Measurements from ENCODE around the gene TUBGCP6. TPM values are rescaled to one million over a fixed set of nuclear protein-coding genes. Genes with fewer than 3 reads are reported as not detected.

TUBGCP6 gene
- polyA plus RNA-seq, 3 donors, result 3.7 to 72.8 (median 4.3) TPM

GRCh38 chr22:50208430-50208938, 36.3 kb downstream of the TUBGCP6 start:
- no peak overlapping the region for H3K9ac ChIP-seq (ENCODE audit: insufficient read depth, low read length, poor library complexity, severe bottlenecking)
- peaks cover 57 to 69% of the 10 kb centered on the region in 2 donors for H3K36me3 ChIP-seq (replicated peaks in 1 of 2; ENCODE audit: control insufficient read depth in 1 of 2, insufficient read depth in 2 of 2, low read length in 2 of 2)
- H3K27ac Mint-ChIP-seq, result peak overlapping the region in 3 of 7 donors; percentile 46 to 79 (median 53)
- H3K79me2 ChIP-seq (ENCODE audit: insufficient read depth, low read length), result peaks cover 74% of the 10 kb centered on the region
- H3K27me3 ChIP-seq (ENCODE audit: control insufficient read depth in 2 of 2, insufficient read depth in 2 of 2, low read length in 2 of 2), result no peaks in the 10 kb centered on the region
- H3K27me3 Mint-ChIP-seq (ENCODE audit: low read depth in 3 of 3), result no peaks in the 10 kb centered on the region
- peaks cover 42% of the 10 kb centered on the region for H3K4me1 Mint-ChIP-seq
- no peak overlapping the region for H3K4me3 ChIP-seq (replicated peaks in 1 of 3; ENCODE audit: low read depth in 2 of 3, low read length in 3 of 3)
- peaks cover 65 to 73% of the 10 kb centered on the region in 2 donors for H3K36me3 Mint-ChIP-seq
- no peak overlapping the region for H3K27ac ChIP-seq (ENCODE audit: low read depth in 1 of 2, low read length in 2 of 2)
- H3K4me2 ChIP-seq (replicated peaks; ENCODE audit: extremely low read depth, low read length, poor library complexity, severe bottlenecking), result no peak overlapping the region
- H3K4me3 Mint-ChIP-seq, result no peak overlapping the region
- DNase-seq, result no peak
- H4K20me1 ChIP-seq (ENCODE audit: insufficient read depth, low read length), result peaks cover 83% of the 10 kb centered on the region
- peaks cover 40 to 48% of the 10 kb centered on the region in 2 donors for H3K4me1 ChIP-seq (ENCODE audit: control insufficient read depth in 1 of 2, insufficient read depth in 2 of 2, low read length in 2 of 2)
- no peak overlapping the region for H2AFZ ChIP-seq (ENCODE audit: insufficient read depth, low read depth, low read length, poor library complexity, severe bottlenecking)
- intact Hi-C loops (cut with micrococcal nuclease), result loop anchor here in 1 of 2 donors (5.0 to 10.0 kb wide), 2 partner anchors 36 to 284 kb away; partner anchors contain the start of gene PANX2
- WGBS (ENCODE audit: insufficient coverage), result 96% methylated on average over 21 of the region's 22 CpGs
- H3K9me3 ChIP-seq (replicated peaks in 1 of 2; ENCODE audit: control insufficient read depth in 1 of 2, insufficient read depth in 1 of 2, low read length in 2 of 2), result no peaks in the 10 kb centered on the region
- H3K9me3 Mint-ChIP-seq, result no peaks in the 10 kb centered on the region
- no peak for TF ChIP-seq CTCF (IDR thresholded peaks at IDR 0.05)

- H3K27ac ChIP-seq (ENCODE audit: low read depth in 1 of 2, low read length in 2 of 2), result peak overlapping the region; percentile 9 to 50
- peaks cover 46 to 57% of the 10 kb centered on the region in 2 donors for H3K4me1 ChIP-seq (ENCODE audit: control insufficient read depth in 1 of 2, insufficient read depth in 2 of 2, low read length in 2 of 2)
- H3K36me3 ChIP-seq (replicated peaks in 1 of 2; ENCODE audit: control insufficient read depth in 1 of 2, insufficient read depth in 2 of 2, low read length in 2 of 2), result peaks cover 48 to 60% of the 10 kb centered on the region in 2 donors
- peaks cover 80% of the 10 kb centered on the region for H4K20me1 ChIP-seq (ENCODE audit: insufficient read depth, low read length)
- H3K27ac Mint-ChIP-seq, result peak overlapping the region in 6 of 7 donors; percentile 23 to 92 (median 78)
- H3K9ac ChIP-seq (ENCODE audit: insufficient read depth, low read length, poor library complexity, severe bottlenecking), result no peak overlapping the region
- H3K9me3 ChIP-seq (replicated peaks in 1 of 2; ENCODE audit: control insufficient read depth in 1 of 2, insufficient read depth in 1 of 2, low read length in 2 of 2), result no peaks in the 10 kb centered on the region
- no peaks in the 10 kb centered on the region for H3K27me3 ChIP-seq (ENCODE audit: control insufficient read depth in 2 of 2, insufficient read depth in 2 of 2, low read length in 2 of 2)
- intact Hi-C loops (cut with micrococcal nuclease), result loop anchor here in 1 of 2 donors (5.0 to 10.0 kb wide), 2 partner anchors 35 to 283 kb away; partner anchors contain the start of gene PANX2
- TF ChIP-seq CTCF (IDR thresholded peaks at IDR 0.05), result no peak
- H3K4me1 Mint-ChIP-seq, result peaks cover 49% of the 10 kb centered on the region
- H3K36me3 Mint-ChIP-seq, result peaks cover 62 to 71% of the 10 kb centered on the region in 2 donors
- peaks cover 74% of the 10 kb centered on the region for H3K79me2 ChIP-seq (ENCODE audit: insufficient read depth, low read length)
- peak overlapping the region; percentile 34 to 60 for H3K4me3 Mint-ChIP-seq
- peak in 1 of 3 donors; percentile 39 for DNase-seq
- WGBS (ENCODE audit: insufficient coverage), result 53% methylated on average over 16 of the region's 23 CpGs
- peaks cover 0 to 3% (median 0%) of the 10 kb centered on the region in 7 donors for H3K9me3 Mint-ChIP-seq
- no peaks in the 10 kb centered on the region for H3K27me3 Mint-ChIP-seq (ENCODE audit: low read depth in 3 of 3)
- no peak overlapping the region for H3K4me2 ChIP-seq (replicated peaks; ENCODE audit: extremely low read depth, low read length, poor library complexity, severe bottlenecking)
- no peak overlapping the region for H3K4me3 ChIP-seq (replicated peaks in 1 of 3; ENCODE audit: low read depth in 2 of 3, low read length in 3 of 3)
- no peak overlapping the region for H2AFZ ChIP-seq (ENCODE audit: insufficient read depth, low read depth, low read length, poor library complexity, severe bottlenecking)
These were observed 37.3 kb downstream of the TUBGCP6 start for GRCh38 chr22:50207383-50208140.

Data from CD14-positive monocyte (primary cell).